K562 (cell line): ENCODE measurements around the gene TMEFF1. TPM values are rescaled to one million over a fixed set of nuclear protein-coding genes. Genes with fewer than 3 reads are reported as not detected.

Experiments
- ATAC-seq: fragments of 200-7000 bp; cut with Tn5 transposase; 3 replicates; pipeline ENCODE4 v1.9.1; 2020; ENCODE audit warnings: moderate library complexity
- BruUV-seq: library from RNA; stranded (reverse); fragments of 400-500 nt; replicated peaks from 2 replicates; lab custom pipeline; 2021; lab: Mats Ljungman, UMichigan
- CTCF ChIA-PET: fragments of 300-600 bp; formaldehyde crosslinking; extraction: SDS; loops from one replicate; lab custom pipeline; 2021; ENCODE audit warnings: low intra/inter-chr PET ratio; lab: Yijun Ruan, JAX
- POLR2A ChIA-PET: fragments of 300-600, 350-650 bp; sonication (Branson Sonifier 250); formaldehyde crosslinking; extraction: SDS; loops from one replicate; lab custom pipeline; 2021; ENCODE audit warnings: antibody characterized with exemption, inconsistent platforms; lab: Yijun Ruan, JAX
- DNase-seq, 4 experiments: peaks; one replicate each; pipeline versions ENCODE4 v3.0.0 to v3.0.0-alpha.2; 2011 to 2018; ENCODE audit warnings: low spot score in 3 of 4, mixed read lengths in 3 of 4; ENCODE audit errors: extremely low read depth in 1 of 4
- FAIRE-seq: peaks from 2 replicates; lab custom pipeline; 2011; peaks lifted over from hg19 to GRCh38; lab: Jason Lieb, UNC
- H2AFZ ChIP-seq: 2 replicates; pipeline ENCODE4 v1.6.0; 2011; ENCODE audit warnings: low read depth, low read length, control low read depth, inconsistent platforms
- H3K27ac ChIP-seq: fragments of 200-600 bp; 3 replicates; pipeline ENCODE4 v1.8.0; 2011; ENCODE audit warnings: low read depth, mild to moderate bottlenecking, control low read depth, inconsistent platforms, low read length, moderate library complexity, mixed read lengths; ENCODE audit errors: extremely low read depth
- H3K27me3 ChIP-seq, 2 experiments: fragments of 300-600 bp in 1 of 2; 2 replicates in 1 of 2; 3 replicates in 1 of 2; pipeline versions ENCODE4 v1.6.0 to v1.8.0; 2011; ENCODE audit warnings: inconsistent platforms in 2 of 2, low read length in 2 of 2, mild to moderate bottlenecking in 1 of 2, mixed read lengths in 1 of 2, moderate library complexity in 1 of 2; ENCODE audit not compliant: control insufficient read depth in 2 of 2, insufficient read depth in 2 of 2
- H3K36me3 ChIP-seq: fragments of 300-600 bp; 3 replicates; pipeline ENCODE4 v1.8.0; 2011; ENCODE audit warnings: mild to moderate bottlenecking, low read length, inconsistent platforms; ENCODE audit not compliant: control insufficient read depth, insufficient read depth
- H3K4me1 ChIP-seq, 2 experiments: fragments of 200-600 bp in 1 of 2; replicated peaks in 1 of 2; 2 replicates in 1 of 2; 3 replicates in 1 of 2; pipeline versions ENCODE4 v1.5.1 to v1.8.0; 2011; ENCODE audit warnings: inconsistent platforms in 2 of 2, low read length in 2 of 2, mild to moderate bottlenecking in 1 of 2, mixed read lengths in 1 of 2, moderate library complexity in 1 of 2; ENCODE audit not compliant: control insufficient read depth in 2 of 2, insufficient read depth in 2 of 2
- H3K4me2 ChIP-seq: 2 replicates; pipeline ENCODE4 v1.6.1; 2011; ENCODE audit warnings: low read length, control low read depth, inconsistent platforms, mixed read lengths; ENCODE audit not compliant: insufficient read depth
- H3K4me3 ChIP-seq: fragments of 200-600 bp; sonication (generic), shearing (Covaris generic); 2 replicates; pipeline ENCODE4 v1.5.1; 2016; ENCODE audit warnings: control low read depth, inconsistent platforms
- H3K79me2 ChIP-seq: fragments of 200-600 bp; 3 replicates; pipeline ENCODE4 v1.8.0; 2011; ENCODE audit warnings: low read length, inconsistent platforms; ENCODE audit not compliant: control insufficient read depth, insufficient read depth
- H3K9ac ChIP-seq, 2 experiments: 2 replicates each; pipeline versions ENCODE4 v1.6.0 to v1.6.1; 2011; ENCODE audit warnings: low read depth in 2 of 2, low read length in 2 of 2, control low read depth in 1 of 2, inconsistent platforms in 1 of 2, mild to moderate bottlenecking in 1 of 2, mixed read lengths in 1 of 2; ENCODE audit not compliant: insufficient read depth in 1 of 2
- H3K9me1 ChIP-seq: one replicate; pipeline ENCODE4 v1.6.0; 2011; ENCODE audit warnings: inconsistent platforms, mild to moderate bottlenecking, low read length, moderate library complexity; ENCODE audit not compliant: control insufficient read depth, insufficient read depth
- H3K9me3 ChIP-seq: replicated peaks from 2 replicates; pipeline ENCODE4 v1.5.1; 2011; ENCODE audit warnings: low read depth, low read length, inconsistent platforms; ENCODE audit not compliant: control insufficient read depth, insufficient read depth
- H4K20me1 ChIP-seq: replicated peaks from 2 replicates; pipeline ENCODE4 v1.6.1; 2011; ENCODE audit warnings: low read length, inconsistent platforms, mixed read lengths; ENCODE audit not compliant: control insufficient read depth, insufficient read depth
- CHCHD3 ChIP-seq: fragments of 250-450 bp; sonication (Bioruptor Pico); IDR thresholded peaks from 2 replicates; pipeline ENCODE4 v2.1.2; 2022; ENCODE audit warnings: mild to moderate bottlenecking
- GABPB2 ChIP-seq: fragments of 250-450 bp; sonication (Bioruptor Pico); conservative IDR thresholded peaks from 2 replicates; pipeline ENCODE4 v1.5.1; 2021; ENCODE audit warnings: mild to moderate bottlenecking
- HSF4 ChIP-seq: fragments of 250-450 bp; sonication (Bioruptor Pico); IDR thresholded peaks from 2 replicates; pipeline ENCODE4 v2.1.2; 2022; ENCODE audit warnings: mild to moderate bottlenecking, moderate library complexity, borderline replicate concordance
- L3MBTL2 ChIP-seq: fragments of 450-650 bp; IDR thresholded peaks from 2 replicates; pipeline ENCODE4 v1.6.1; 2016; ENCODE audit warnings: mild to moderate bottlenecking, moderate library complexity
- NR3C1 ChIP-seq: sonication (generic); formaldehyde crosslinking; IDR thresholded peaks from 2 replicates; pipeline ENCODE4 v1.8.1; 2022; ENCODE audit warnings: missing genetic modification reagents
- NRF1 ChIP-seq, 2 experiments: fragments of 450-650 bp; IDR thresholded peaks in 1 of 2; conservative IDR thresholded peaks in 1 of 2; 2 replicates each; pipeline ENCODE4 v1.6.1; 2014; ENCODE audit warnings: mild to moderate bottlenecking in 2 of 2
- NUFIP1 ChIP-seq: fragments of 450-650 bp; IDR thresholded peaks from 2 replicates; pipeline ENCODE4 v1.6.1; 2018; ENCODE audit not compliant: partially characterized antibody
- TAF1 ChIP-seq: IDR thresholded peaks from 2 replicates; pipeline ENCODE4 v1.6.1; 2011; ENCODE audit warnings: mild to moderate bottlenecking, low read length, moderate library complexity; ENCODE audit not compliant: insufficient read depth, control insufficient read depth, severe bottlenecking; ENCODE audit errors: extremely low read depth
- TEAD1 ChIP-seq, 2 experiments: fragments of 450-650 bp in 1 of 2; sonication (generic) in 1 of 2; formaldehyde crosslinking; IDR thresholded peaks; 2 replicates each; pipeline versions ENCODE4 v1.4.0 to v1.8.0; 2020 to 2022; ENCODE audit warnings: mild to moderate bottlenecking in 2 of 2, missing genetic modification reagents in 1 of 2
- ZFX ChIP-seq: sonication (generic); formaldehyde crosslinking; IDR thresholded peaks from 2 replicates; pipeline ENCODE4 v1.8.0; 2022; ENCODE audit warnings: mild to moderate bottlenecking, missing genetic modification reagents, moderate library complexity
- ZNF431 ChIP-seq: sonication (generic); formaldehyde crosslinking; IDR thresholded peaks from 2 replicates; pipeline ENCODE4 v1.8.0; 2022; ENCODE audit warnings: mild to moderate bottlenecking, missing genetic modification reagents
- WGBS: fragments of 100-300 bp; shearing (Covaris generic); methylation state at CpG from one replicate; pipeline ENCODE4 v1.1.6; 2016; ENCODE audit warnings: low coverage, mixed read lengths; ENCODE audit not compliant: insufficient coverage; ENCODE audit errors: missing lambda C conversion rate; 5-methylcytosine and 5-hydroxymethylcytosine counted together
- in situ Hi-C: fragments of 300-500 bp; cut with MboI; formaldehyde crosslinking; loops from 4 replicates; pipeline ENCODE4 v1.15.0; 2018; ENCODE audit warnings: inconsistent platforms, mixed read lengths
- intact Hi-C: fragments of 100-400 bp; cut with micrococcal nuclease; formaldehyde crosslinking; loops from 2 replicates; pipeline ENCODE4 v1.14.2; 2022
- polyA plus RNA-seq, 8 experiments: library from polyadenylated mRNA; depleted of rRNA in 4 of 8; stranded (reverse) in 5 of 8; unstranded in 3 of 8; fragments of >200 nt; fragmentation: Nextera tagmentation in 2 of 8; fragmentation: Illumina TruSeq in 1 of 8; extraction: Ambion mirVana in 2 of 8; extraction: Trizol in 1 of 8; gene quantifications; 2 replicates each; pipeline versions ENCODE4 v1.2.1 to v1.2.3, GENCODE V29; 2011 to 2014; ENCODE audit warnings: inconsistent platforms in 1 of 8, missing spikeins in 1 of 8
- total RNA-seq, 7 experiments: library from RNA; depleted of rRNA in 6 of 7; stranded (reverse); fragments of >200 nt in 6 of 7; fragmentation: Illumina TruSeq in 2 of 7; extraction: Trizol in 2 of 7; gene quantifications; 2 replicates each; pipeline versions ENCODE4 v1.2.1 to v1.2.3, GENCODE V29; 2011 to 2021; ENCODE audit warnings: low replicate concordance in 1 of 7
- TF ChIP-seq, protein P1 (sequence below): sonication (generic); formaldehyde crosslinking; IDR thresholded peaks from 2 replicates; pipeline ENCODE4 v1.8.1; 2023; ENCODE audit warnings: mild to moderate bottlenecking, missing genetic modification reagents
- TF ChIP-seq, protein P2 (sequence below): IDR thresholded peaks from 3 replicates; pipeline ENCODE4 v1.6.1; 2011; ENCODE audit warnings: borderline replicate concordance, mild to moderate bottlenecking; ENCODE audit not compliant: insufficient read length, insufficient read depth

The TMEFF1 gene
- total and polyA plus RNA-seq, 9 of the 15 experiments (the other 6 are each of a cell fraction or from before 2014, with no cell fraction given) = 0.07 to 1.1 (median 0.28) TPM; not detected in 2

DNA sequence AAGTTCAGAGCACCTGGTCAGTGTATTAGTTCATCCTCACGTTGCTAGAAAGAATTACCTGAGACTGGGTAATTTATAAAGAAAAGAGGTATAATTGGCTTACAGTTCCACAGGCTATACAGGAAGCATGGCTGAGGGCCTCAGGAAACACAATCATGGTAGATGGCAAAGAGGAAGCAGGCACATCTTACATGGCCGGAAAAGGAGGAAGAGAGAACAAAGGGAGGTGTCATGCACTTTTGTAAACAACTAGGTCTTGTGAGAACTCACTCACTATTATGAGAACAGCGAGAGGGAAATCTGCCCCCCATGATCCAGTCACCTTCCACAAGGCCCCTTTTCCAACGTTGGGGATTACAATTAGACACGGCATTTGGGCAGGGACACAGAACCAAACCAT, 76.1 kb downstream of the TMEFF1 start:
- Histone ChIP-seq H3K27me3 (no peaks in the 10 kb centered on the region), H3K9ac (no peak overlapping the region), H3K9me3 (peaks cover 1% of the 10 kb centered on the region), H3K79me2 (no peaks in the 10 kb centered on the region), H2AFZ (no peak overlapping the region), H3K4me3 (no peak overlapping the region), H3K9me1 (no peaks in the 10 kb centered on the region), H3K4me1 (no peaks in the 10 kb centered on the region)
- DNase-seq (no peak), ATAC-seq (no peak)
- BruUV-seq = no TSS peak
- in situ Hi-C loops = no loop called here
- CTCF ChIA-PET = no interaction called here
- intact Hi-C loops = no loop called here
- TF ChIP-seq NUFIP1 = no peak
- peak; percentile 86 for TF ChIP-seq ZNF431 (CRISPR knock-in tag)
- TF ChIP-seq, all 486 proteins: peak for 1
- H3K27ac ChIP-seq = no peak overlapping the region
- 1% methylated on average over 5 of the region's 5 CpGs for WGBS
- no peaks in the 10 kb centered on the region for H3K36me3 ChIP-seq
- H3K4me2 ChIP-seq = no peak overlapping the region
- POLR2A ChIA-PET = interaction anchor here (0.7 kb wide), 1 partner anchor 541 kb away, joined by 3 read pairs; no protein-coding TSS in a partner anchor
- FAIRE-seq = no peak
- H4K20me1 ChIP-seq = no peaks in the 10 kb centered on the region

DNA sequence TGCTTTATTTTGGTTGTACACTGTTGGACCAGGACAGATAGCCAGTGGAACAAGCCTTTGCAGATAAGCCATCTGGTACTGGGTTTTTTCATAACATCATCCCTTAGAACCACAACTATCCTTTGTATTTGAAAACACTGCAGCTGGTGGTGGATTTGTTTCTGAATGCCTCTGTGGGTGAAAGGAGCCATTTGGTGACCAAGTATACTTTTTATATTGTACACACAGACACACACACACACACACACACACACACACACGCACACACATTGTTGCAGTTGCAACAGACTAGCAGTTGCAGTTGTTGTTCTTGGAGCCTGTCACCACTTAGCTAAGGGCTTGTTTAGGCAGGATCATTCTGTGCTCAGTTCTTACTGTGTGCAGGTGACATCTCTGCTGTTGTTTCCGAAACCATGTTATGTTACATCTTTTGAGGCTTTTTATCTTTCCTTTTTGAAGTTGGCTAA, 82.0 kb downstream of the TMEFF1 start:
- Histone ChIP-seq H3K9me3 (no peaks in the 10 kb centered on the region), H3K9ac (no peak overlapping the region), H3K9me1 (no peaks in the 10 kb centered on the region), H3K79me2 (no peaks in the 10 kb centered on the region), H3K27me3 (no peaks in the 10 kb centered on the region), H3K27ac (no peak overlapping the region), H4K20me1 (no peaks in the 10 kb centered on the region), H3K4me2 (no peak overlapping the region), H2AFZ (no peak overlapping the region), H3K4me1 (no peaks in the 10 kb centered on the region), H3K36me3 (no peaks in the 10 kb centered on the region), H3K4me3 (no peak overlapping the region)
- FAIRE-seq = no peak
- intact Hi-C loops = no loop called here
- CTCF ChIA-PET = no interaction called here
- in situ Hi-C loops = no loop called here
- DNase-seq = no peak
- POLR2A ChIA-PET = no interaction called here
- 4% methylated on average over 2 of the region's 2 CpGs for WGBS
- no TSS peak for BruUV-seq
- ATAC-seq = no peak
- TF ChIP-seq ZFX (CRISPR knock-in tag) = no peak
- no peak for TF ChIP-seq TAF1
- TF ChIP-seq, protein P1, sequence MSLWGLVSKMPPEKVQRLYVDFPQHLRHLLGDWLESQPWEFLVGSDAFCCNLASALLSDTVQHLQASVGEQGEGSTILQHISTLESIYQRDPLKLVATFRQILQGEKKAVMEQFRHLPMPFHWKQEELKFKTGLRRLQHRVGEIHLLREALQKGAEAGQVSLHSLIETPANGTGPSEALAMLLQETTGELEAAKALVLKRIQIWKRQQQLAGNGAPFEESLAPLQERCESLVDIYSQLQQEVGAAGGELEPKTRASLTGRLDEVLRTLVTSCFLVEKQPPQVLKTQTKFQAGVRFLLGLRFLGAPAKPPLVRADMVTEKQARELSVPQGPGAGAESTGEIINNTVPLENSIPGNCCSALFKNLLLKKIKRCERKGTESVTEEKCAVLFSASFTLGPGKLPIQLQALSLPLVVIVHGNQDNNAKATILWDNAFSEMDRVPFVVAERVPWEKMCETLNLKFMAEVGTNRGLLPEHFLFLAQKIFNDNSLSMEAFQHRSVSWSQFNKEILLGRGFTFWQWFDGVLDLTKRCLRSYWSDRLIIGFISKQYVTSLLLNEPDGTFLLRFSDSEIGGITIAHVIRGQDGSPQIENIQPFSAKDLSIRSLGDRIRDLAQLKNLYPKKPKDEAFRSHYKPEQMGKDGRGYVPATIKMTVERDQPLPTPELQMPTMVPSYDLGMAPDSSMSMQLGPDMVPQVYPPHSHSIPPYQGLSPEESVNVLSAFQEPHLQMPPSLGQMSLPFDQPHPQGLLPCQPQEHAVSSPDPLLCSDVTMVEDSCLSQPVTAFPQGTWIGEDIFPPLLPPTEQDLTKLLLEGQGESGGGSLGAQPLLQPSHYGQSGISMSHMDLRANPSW = no peak
- no peak for TF ChIP-seq L3MBTL2
- no peak for TF ChIP-seq NRF1 (conservative IDR thresholded peaks at IDR 0.05 in 1 of 2, IDR thresholded peaks at IDR 0.05 in 1 of 2)
- TF ChIP-seq, protein P2, sequence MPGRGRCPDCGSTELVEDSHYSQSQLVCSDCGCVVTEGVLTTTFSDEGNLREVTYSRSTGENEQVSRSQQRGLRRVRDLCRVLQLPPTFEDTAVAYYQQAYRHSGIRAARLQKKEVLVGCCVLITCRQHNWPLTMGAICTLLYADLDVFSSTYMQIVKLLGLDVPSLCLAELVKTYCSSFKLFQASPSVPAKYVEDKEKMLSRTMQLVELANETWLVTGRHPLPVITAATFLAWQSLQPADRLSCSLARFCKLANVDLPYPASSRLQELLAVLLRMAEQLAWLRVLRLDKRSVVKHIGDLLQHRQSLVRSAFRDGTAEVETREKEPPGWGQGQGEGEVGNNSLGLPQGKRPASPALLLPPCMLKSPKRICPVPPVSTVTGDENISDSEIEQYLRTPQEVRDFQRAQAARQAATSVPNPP = no peak
- TF ChIP-seq NR3C1 = no peak
- no peak for TF ChIP-seq HSF4 (CRISPR knock-in tag)
- no peak for TF ChIP-seq GABPB2
- no peak for TF ChIP-seq CHCHD3 (CRISPR knock-in tag)
- no peak for TF ChIP-seq TEAD1 (CRISPR knock-in tag; IDR thresholded peaks at IDR 0.05)
